GM10266 (cell line): ENCODE results near the gene TTLL7.

Source experiments
- DNase-seq: peaks from one replicate; pipeline ENCODE4 v3.0.0; 2012; ENCODE audit errors: extremely low spot score
- CTCF ChIP-seq: IDR thresholded peaks from 2 replicates; pipeline ENCODE4 v1.5.1; 2012; ENCODE audit warnings: mild to moderate bottlenecking, low read depth; ENCODE audit not compliant: control insufficient read depth, insufficient read depth; ENCODE audit errors: missing control alignments

Gene TTLL7

GRCh38 chr1:83959824-83960498 lies 39.0 kb downstream of the TTLL7 start:
- no peak for DNase-seq
- no peak for TF ChIP-seq CTCF

- no peak for DNase-seq
- no peak for TF ChIP-seq CTCF
Measured at GRCh38 chr1:83958704-83959103, 40.2 kb downstream of the TTLL7 start.

- no peak for TF ChIP-seq CTCF
Measured at GRCh38 chr1:83954166-83954823, 44.6 kb downstream of the TTLL7 start.

GRCh38 chr1:83950106-83950661 lies 48.7 kb downstream of the TTLL7 start:
- no peak for TF ChIP-seq CTCF
- DNase-seq: no peak

More at GRCh38 chr1:83954166-83954823, 44.6 kb downstream of the TTLL7 start:
- DNase-seq: no peak

GRCh38 chr1:83942914-83943313 lies 56.0 kb downstream of the TTLL7 start:
- no peak for TF ChIP-seq CTCF
- no peak for DNase-seq

- no peak for TF ChIP-seq CTCF
- DNase-seq: no peak
Measured at GRCh38 chr1:83934550-83934949, 64.4 kb downstream of the TTLL7 start.

GRCh38 chr1:83932693-83933092 lies 66.2 kb downstream of the TTLL7 start:
- no peak for DNase-seq
- no peak for TF ChIP-seq CTCF
